Peyer's patch (tissue), 4 donors: ENCODE results near the gene ZNF829. TPM values are rescaled to one million over a fixed set of nuclear protein-coding genes. Genes with fewer than 3 reads are reported as not detected.

ENCODE experiments used
- DNase-seq, 3 donors: peaks; one replicate each; pipeline ENCODE4 v3.0.0-alpha.2; 2017 to 2019
- H3K27ac ChIP-seq, 4 donors: fragments of 200-600 bp; sonication (generic); one replicate each; pipeline ENCODE4 v1.5.1; 2016 to 2019
- H3K27me3 ChIP-seq, 2 donors: fragments of 200-600 bp; sonication (generic); one replicate each; pipeline ENCODE4 v1.5.1; 2019
- H3K36me3 ChIP-seq, 3 donors: fragments of 200-600 bp; sonication (generic); one replicate each; pipeline ENCODE4 v1.5.1; 2016 to 2019
- H3K4me1 ChIP-seq, 4 donors: fragments of 200-600 bp; sonication (generic); one replicate each; pipeline ENCODE4 v1.5.1; 2016 to 2019
- H3K4me3 ChIP-seq, 4 donors: fragments of 200-600 bp; sonication (generic); 1 replicate in 3 of 4; 2 replicates in 1 of 4; pipeline ENCODE4 v1.5.1; 2016 to 2019; ENCODE audit warnings: mild to moderate bottlenecking in 1 of 4
- H3K9me3 ChIP-seq, 4 donors: fragments of 200-600 bp; sonication (generic); one replicate each; pipeline ENCODE4 v1.5.1; 2016 to 2019; ENCODE audit warnings: mild to moderate bottlenecking in 1 of 4
- POLR2A ChIP-seq, 2 donors: fragments of 450-650 bp; IDR thresholded peaks; one replicate each; pipeline ENCODE4 v1.5.1; 2017; ENCODE audit warnings: antibody characterized with exemption in 2 of 2, mild to moderate bottlenecking in 2 of 2, moderate library complexity in 2 of 2
- total RNA-seq, 4 donors: library from RNA; depleted of rRNA; stranded (reverse); fragments of >200 nt; gene quantifications; one replicate each; pipeline ENCODE4 v1.1.0, GENCODE V29; 2016
- TF ChIP-seq, protein P1 (sequence below), 6 experiments: fragments of 450-650 bp in 4 of 6; fragments of 200-600 bp in 2 of 6; sonication (generic) in 1 of 6; IDR thresholded peaks; one replicate each; pipeline ENCODE4 v1.5.1; 2017 to 2019; ENCODE audit warnings: antibody characterized with exemption in 6 of 6, mild to moderate bottlenecking in 3 of 6, moderate library complexity in 1 of 6

The ZNF829 gene
- 1 to 10 TPM; 1.1 to 2.0 (median 1.8) TPM for total RNA-seq

DNA sequence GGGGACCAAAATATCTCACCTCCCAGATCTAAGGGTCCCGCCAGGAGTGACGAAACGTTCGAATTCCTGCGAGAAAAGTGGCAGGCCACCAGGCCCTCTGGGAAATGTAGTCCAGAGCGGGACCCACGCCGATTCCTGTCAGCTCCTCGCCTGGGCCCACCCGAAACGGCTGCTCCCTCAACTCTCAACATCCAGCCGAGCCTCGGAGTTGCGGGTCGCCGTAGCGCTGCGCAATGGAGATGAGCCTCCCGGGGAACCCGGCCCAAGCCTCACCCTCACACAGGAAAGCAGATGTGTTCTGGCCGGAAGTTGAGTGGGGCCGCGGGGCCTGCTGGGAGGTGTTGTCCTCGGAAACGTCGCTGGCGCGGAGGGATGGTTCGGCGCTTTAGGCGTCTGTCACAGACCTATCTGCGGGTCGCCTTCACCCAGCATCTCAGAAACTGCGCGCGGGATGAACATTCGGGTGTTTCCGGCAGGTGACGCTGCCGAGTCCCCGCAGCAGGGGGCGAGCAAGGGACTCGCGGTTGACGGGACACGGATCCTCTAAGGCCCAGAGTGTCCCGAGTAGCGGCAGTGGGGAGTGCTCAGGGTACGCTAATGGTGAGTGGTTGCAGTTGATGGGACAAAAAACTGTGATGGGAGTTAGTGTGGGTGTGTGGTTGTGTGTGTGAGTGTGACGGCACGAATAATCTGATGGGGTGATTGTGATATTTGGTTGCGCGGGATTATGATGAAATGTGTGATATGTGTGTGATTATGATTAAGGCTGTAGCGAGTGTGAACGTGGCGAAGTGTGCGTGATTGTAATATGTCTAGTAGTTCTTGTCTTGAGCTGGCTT, at the start of gene ZNF829, which contains the start of gene ZNF568:
ZNF829 (minus strand) TSS at position 300 of the 839 bp plus-strand sequence. CDS start 1,124 bp downstream, outside the sequence.
ZNF568 (plus strand) TSS at position 341 of the 839 bp plus-strand sequence. CDS start 6,439 bp downstream, outside the sequence.
- Histone ChIP-seq H3K27me3 (no peaks in the 10 kb centered on the region), H3K9me3 (peaks cover 0 to 3% (median 0%) of the 10 kb centered on the region in 4 donors), H3K27ac (peak within 1 kb of the TSS; percentile 89 to 93 (median 92)), H3K4me1 (peaks cover 0 to 11% (median 4%) of the 10 kb centered on the region in 4 donors), H3K36me3 (peaks cover 0 to 31% (median 0%) of the 10 kb centered on the region in 3 donors), H3K4me3 (peak within 1 kb of the TSS; percentile 66 to 86 (median 81))
- DNase-seq, result peak; percentile 89 to 95 (median 91)
- TF ChIP-seq, protein P1, sequence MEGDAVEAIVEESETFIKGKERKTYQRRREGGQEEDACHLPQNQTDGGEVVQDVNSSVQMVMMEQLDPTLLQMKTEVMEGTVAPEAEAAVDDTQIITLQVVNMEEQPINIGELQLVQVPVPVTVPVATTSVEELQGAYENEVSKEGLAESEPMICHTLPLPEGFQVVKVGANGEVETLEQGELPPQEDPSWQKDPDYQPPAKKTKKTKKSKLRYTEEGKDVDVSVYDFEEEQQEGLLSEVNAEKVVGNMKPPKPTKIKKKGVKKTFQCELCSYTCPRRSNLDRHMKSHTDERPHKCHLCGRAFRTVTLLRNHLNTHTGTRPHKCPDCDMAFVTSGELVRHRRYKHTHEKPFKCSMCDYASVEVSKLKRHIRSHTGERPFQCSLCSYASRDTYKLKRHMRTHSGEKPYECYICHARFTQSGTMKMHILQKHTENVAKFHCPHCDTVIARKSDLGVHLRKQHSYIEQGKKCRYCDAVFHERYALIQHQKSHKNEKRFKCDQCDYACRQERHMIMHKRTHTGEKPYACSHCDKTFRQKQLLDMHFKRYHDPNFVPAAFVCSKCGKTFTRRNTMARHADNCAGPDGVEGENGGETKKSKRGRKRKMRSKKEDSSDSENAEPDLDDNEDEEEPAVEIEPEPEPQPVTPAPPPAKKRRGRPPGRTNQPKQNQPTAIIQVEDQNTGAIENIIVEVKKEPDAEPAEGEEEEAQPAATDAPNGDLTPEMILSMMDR (IDR thresholded peaks at IDR 0.05), result peak; percentile 25 to 55 (median 48)
- TF ChIP-seq POLR2A (IDR thresholded peaks at IDR 0.05), result no peak

DNA sequence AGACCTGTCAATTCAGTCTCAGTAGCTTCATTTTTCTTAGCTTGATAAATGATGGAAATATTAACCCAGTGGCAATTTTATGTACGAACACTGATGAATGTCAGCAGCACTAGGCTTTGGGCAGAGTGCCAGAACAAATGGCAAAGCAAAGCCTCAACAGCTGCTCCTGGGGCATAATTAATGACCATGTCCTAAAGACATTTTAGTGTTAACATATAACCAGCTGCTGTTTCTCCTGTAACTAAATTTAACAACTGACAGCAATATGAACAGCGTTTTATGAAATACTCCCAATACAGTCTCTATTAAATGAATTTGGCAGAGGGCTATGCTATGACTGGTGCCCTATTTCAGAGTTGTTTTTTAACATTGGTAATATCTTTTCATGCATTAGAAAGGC, 47.2 kb upstream of the ZNF829 start:
- TF ChIP-seq, protein P1 (IDR thresholded peaks at IDR 0.05), result no peak
- TF ChIP-seq POLR2A (IDR thresholded peaks at IDR 0.05), result no peak
- no peak overlapping the region for H3K4me3 ChIP-seq
- no peak overlapping the region for H3K27ac ChIP-seq
- H3K27me3 ChIP-seq, result no peaks in the 10 kb centered on the region
- no peak for DNase-seq
- no peaks in the 10 kb centered on the region for H3K36me3 ChIP-seq
- no peaks in the 10 kb centered on the region for H3K4me1 ChIP-seq
- H3K9me3 ChIP-seq, result peaks cover 0 to 11% (median 0%) of the 10 kb centered on the region in 4 donors

DNA sequence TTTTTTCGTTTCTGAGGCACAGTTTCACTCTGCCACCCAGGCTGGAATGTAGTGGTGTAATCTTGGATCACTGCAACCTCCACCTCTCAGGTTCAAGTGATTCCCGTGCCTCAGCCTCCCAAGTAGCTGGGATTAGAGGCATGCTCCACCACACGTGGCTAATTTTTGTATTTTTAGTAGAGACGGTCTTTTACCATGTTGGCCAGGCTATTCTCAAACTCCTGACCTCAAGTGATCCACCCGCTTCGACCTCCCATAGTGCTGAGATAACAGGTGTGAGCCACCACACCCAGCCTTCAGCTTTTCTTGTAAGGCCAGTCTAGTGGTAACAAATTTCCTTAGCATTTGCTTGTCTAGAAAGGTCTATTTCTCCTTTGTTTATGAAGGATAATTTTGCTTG, 46.3 kb upstream of the ZNF829 start:
- DNase-seq, result no peak
- TF ChIP-seq, protein P1 (IDR thresholded peaks at IDR 0.05), result no peak
- no peak for TF ChIP-seq POLR2A (IDR thresholded peaks at IDR 0.05)
- Histone ChIP-seq H3K27ac (no peak overlapping the region), H3K4me1 (no peaks in the 10 kb centered on the region), H3K27me3 (no peaks in the 10 kb centered on the region), H3K36me3 (no peaks in the 10 kb centered on the region), H3K9me3 (peaks cover 0 to 11% (median 1%) of the 10 kb centered on the region in 4 donors), H3K4me3 (no peak overlapping the region)

DNA sequence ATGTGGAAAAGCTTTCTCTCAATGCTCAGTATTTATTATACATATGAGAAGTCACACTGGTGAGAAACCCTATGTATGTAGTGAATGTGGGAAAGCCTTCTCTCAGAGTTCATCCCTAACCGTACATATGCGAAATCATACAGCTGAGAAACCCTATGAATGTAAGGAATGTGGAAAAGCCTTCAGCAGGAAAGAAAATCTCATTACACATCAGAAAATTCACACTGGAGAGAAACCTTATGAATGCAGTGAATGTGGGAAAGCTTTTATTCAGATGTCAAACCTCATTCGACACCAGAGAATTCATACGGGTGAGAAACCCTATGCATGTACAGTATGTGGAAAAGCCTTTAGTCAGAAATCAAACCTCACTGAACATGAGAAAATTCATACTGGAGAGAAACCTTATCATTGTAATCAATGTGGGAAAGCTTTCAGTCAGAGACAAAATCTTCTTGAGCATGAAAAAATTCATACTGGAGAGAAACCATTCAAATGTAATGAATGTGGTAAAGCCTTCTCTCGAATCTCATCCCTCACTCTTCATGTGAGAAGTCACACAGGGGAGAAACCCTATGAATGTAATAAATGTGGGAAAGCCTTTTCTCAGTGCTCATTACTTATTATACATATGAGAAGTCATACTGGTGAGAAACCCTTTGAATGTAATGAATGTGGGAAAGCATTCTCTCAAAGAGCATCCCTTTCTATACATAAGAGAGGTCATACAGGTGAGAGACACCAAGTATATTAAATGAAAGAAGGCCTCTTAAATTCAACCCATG, 34.4 kb upstream of the ZNF829 start:
- no peak for DNase-seq
- TF ChIP-seq POLR2A (IDR thresholded peaks at IDR 0.05), result no peak
- TF ChIP-seq, protein P1 (IDR thresholded peaks at IDR 0.05), result no peak
- no peak overlapping the region for H3K27ac ChIP-seq
- H3K36me3 ChIP-seq, result peaks cover 0 to 49% (median 0%) of the 10 kb centered on the region in 3 donors
- H3K9me3 ChIP-seq, result peaks cover 0 to 76% (median 13%) of the 10 kb centered on the region in 4 donors
- H3K27me3 ChIP-seq, result no peaks in the 10 kb centered on the region
- no peak overlapping the region for H3K4me3 ChIP-seq
- no peaks in the 10 kb centered on the region for H3K4me1 ChIP-seq

DNA sequence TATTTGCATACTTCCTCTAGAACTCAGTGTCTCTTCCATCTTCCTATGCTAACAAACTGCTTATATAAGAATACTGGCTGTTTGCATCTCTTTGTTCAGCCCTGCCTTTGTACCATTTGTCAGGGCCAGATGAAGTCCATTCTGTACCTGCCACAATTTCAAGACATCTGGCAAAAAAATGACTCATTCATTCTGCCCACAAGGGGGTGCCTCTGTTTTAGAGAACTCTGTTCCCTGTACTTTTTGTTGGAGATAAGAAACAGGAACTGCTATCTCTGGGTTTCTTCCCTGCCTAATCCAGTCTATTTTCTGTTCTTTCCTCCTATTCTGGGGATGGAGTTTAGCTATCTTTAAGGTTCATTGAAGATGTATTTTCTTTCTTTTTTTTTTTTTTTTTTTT, 23.1 kb upstream of the ZNF829 start:
- H3K4me3 ChIP-seq, result no peak overlapping the region
- peaks cover 0 to 43% (median 0%) of the 10 kb centered on the region in 4 donors for H3K9me3 ChIP-seq
- TF ChIP-seq, protein P1 (IDR thresholded peaks at IDR 0.05), result no peak
- TF ChIP-seq POLR2A (IDR thresholded peaks at IDR 0.05), result no peak
- no peak overlapping the region for H3K27ac ChIP-seq
- DNase-seq, result no peak
- H3K36me3 ChIP-seq, result peaks cover 0 to 71% (median 7%) of the 10 kb centered on the region in 3 donors
- H3K27me3 ChIP-seq, result no peaks in the 10 kb centered on the region
- no peaks in the 10 kb centered on the region for H3K4me1 ChIP-seq
